AG04450 (cell line): Measurements from ENCODE around the gene SPECC1L. TPM values are rescaled to one million over a fixed set of nuclear protein-coding genes. Genes with fewer than 3 reads are reported as not detected.

Experiments used
- CTCF ChIA-PET: fragments of 300-600, 350-600 bp; formaldehyde crosslinking; extraction: SDS; loops from one replicate; lab custom pipeline; 2022; ENCODE audit warnings: antibody characterized with exemption, inconsistent platforms; lab: Charles Lee
- POLR2A ChIA-PET: fragments of 350-600 bp; formaldehyde crosslinking; extraction: SDS; loops from one replicate; lab custom pipeline; 2021; ENCODE audit warnings: antibody characterized with exemption, inconsistent platforms; lab: Yijun Ruan, JAX
- DNase-seq: peaks from one replicate; pipeline ENCODE4 v3.0.0-alpha.2; 2011; ENCODE audit warnings: low read depth, low spot score
- H3K27ac ChIP-seq: one replicate; pipeline ENCODE4 v1.5.1; 2012; ENCODE audit warnings: low read depth, low read length, control low read depth
- H3K27me3 ChIP-seq: one replicate; pipeline ENCODE4 v1.6.0; 2012; ENCODE audit warnings: low read length; ENCODE audit not compliant: control insufficient read depth, insufficient read depth
- H3K4me3 ChIP-seq: 2 replicates; pipeline ENCODE4 v1.5.1; 2011; ENCODE audit warnings: mild to moderate bottlenecking, low read depth, low read length, control low read depth
- H3K9me3 ChIP-seq: 2 replicates; pipeline ENCODE4 v1.5.1; 2012; ENCODE audit warnings: low read length; ENCODE audit not compliant: control insufficient read depth, insufficient read depth
- polyA plus RNA-seq: library from polyadenylated mRNA; depleted of rRNA; stranded (reverse); fragments of >200 nt; gene quantifications from 2 replicates; pipeline ENCODE4 v1.2.3, GENCODE V29; 2011
- TF ChIP-seq, protein P1 (sequence below): IDR thresholded peaks from 2 replicates; pipeline ENCODE4 v1.5.1; 2011; ENCODE audit warnings: low read depth, low read length, control low read depth, inconsistent platforms

SPECC1L gene
- polyA plus RNA-seq, 1 experiment, result 36.4 TPM

DNA sequence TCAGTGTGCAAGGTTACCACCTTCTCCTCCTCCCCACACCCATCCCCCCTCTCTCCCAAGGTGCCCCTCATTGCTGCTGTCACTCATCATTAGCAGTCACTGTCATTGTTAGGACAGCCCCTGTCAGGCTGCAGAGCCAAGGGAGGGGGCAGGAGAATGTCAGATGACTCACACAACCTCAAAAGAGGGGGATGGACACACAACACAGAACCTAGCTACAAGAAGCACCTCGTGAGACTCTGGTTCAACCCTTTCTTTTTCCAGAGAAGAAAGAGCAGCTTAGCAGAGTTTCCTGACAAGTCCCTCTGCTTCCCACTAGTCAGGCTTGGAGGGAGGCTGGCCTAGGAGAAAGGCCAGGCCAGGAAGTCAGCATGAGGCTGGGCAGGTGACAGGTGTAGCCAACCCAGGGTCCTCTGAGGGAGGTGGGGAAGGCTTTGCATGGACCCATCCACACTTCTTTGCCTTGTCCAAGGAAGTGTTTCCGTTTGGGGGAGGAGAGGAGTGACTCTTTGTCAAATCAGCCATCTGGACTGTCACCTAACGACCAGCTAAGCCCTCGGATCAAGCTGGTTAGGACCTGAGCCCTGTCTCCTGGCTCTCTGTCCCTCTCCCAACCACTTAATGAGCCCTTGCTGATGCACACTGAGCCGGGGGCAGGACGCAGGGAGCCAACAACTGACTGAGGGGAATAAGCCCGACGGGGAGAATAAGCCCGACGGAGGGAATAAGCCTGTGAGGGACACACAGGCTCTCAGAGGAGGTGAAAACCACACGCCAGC is 175.0 kb downstream of the SPECC1L start:
- no peak overlapping the region for H3K27ac ChIP-seq
- H3K4me3 ChIP-seq, result no peak overlapping the region
- DNase-seq, result no peak
- no peaks in the 10 kb centered on the region for H3K27me3 ChIP-seq
- ChIA-PET CTCF (no interaction called here), POLR2A (no interaction called here)
- TF ChIP-seq, protein P1, sequence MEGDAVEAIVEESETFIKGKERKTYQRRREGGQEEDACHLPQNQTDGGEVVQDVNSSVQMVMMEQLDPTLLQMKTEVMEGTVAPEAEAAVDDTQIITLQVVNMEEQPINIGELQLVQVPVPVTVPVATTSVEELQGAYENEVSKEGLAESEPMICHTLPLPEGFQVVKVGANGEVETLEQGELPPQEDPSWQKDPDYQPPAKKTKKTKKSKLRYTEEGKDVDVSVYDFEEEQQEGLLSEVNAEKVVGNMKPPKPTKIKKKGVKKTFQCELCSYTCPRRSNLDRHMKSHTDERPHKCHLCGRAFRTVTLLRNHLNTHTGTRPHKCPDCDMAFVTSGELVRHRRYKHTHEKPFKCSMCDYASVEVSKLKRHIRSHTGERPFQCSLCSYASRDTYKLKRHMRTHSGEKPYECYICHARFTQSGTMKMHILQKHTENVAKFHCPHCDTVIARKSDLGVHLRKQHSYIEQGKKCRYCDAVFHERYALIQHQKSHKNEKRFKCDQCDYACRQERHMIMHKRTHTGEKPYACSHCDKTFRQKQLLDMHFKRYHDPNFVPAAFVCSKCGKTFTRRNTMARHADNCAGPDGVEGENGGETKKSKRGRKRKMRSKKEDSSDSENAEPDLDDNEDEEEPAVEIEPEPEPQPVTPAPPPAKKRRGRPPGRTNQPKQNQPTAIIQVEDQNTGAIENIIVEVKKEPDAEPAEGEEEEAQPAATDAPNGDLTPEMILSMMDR, result no peak
- H3K9me3 ChIP-seq, result no peaks in the 10 kb centered on the region; the same call in 1 of the 2 replicates

DNA sequence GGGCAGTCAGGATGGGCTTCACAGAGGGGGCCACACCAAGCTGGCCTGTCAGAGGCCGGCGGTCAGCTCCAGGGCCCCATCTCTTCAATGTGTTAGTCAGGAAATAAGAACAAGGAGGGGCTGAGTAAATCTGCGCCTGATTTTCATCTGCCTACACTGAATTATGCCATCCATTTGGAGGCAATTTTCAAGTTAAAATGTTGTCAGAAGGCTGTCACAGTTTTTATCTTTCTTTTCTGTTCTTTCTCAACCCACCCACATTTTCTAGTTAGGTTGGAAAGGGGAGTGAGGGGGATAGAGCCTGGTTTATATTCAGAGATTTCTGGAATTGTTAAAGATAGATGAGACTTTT is 175.6 kb downstream of the SPECC1L start:
- CTCF ChIA-PET, result no interaction called here

DNA sequence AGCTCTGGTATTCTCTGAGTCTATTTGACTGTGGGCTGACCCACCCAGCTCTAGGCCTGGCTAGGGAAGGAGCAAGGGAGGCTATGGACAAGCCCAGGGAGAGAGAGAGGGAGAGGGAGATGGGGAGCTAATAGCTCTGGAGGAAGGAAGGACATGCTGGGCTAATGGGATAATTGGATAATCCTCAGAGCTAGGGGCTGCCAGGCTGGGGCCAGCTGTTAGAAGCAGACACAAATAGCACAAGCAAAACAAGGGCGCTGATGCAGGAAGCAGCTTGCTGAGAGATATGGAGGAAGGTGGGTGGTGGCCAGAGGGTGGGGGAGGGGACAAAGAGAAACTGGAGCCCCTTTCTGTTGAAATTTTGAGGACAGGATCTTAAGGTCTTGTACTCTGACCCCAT is 180.0 kb downstream of the SPECC1L start:
- Histone ChIP-seq H3K27me3 (peaks cover 2% of the 10 kb centered on the region), H3K9me3 (no peaks in the 10 kb centered on the region), H3K27ac (no peak overlapping the region), H3K4me3 (no peak overlapping the region)
- CTCF ChIA-PET, result interaction anchor here (0.8 kb wide), 1 partner anchor 60 kb away, joined by 5 read pairs; no protein-coding TSS in a partner anchor
- POLR2A ChIA-PET, result no interaction called here
- TF ChIP-seq, protein P1, result no peak
- no peak for DNase-seq

More for the DNA sequence above, 175.6 kb downstream of the SPECC1L start:
- no peak overlapping the region for H3K4me3 ChIP-seq
- no peak overlapping the region for H3K27ac ChIP-seq
- H3K27me3 ChIP-seq, result no peaks in the 10 kb centered on the region
- H3K9me3 ChIP-seq, result no peaks in the 10 kb centered on the region; the same call in 1 of the 2 replicates
- DNase-seq, result no peak
- TF ChIP-seq, protein P1, result no peak
- POLR2A ChIA-PET, result no interaction called here

- ChIA-PET CTCF (no interaction called here), POLR2A (no interaction called here)
- TF ChIP-seq, protein P1, result no peak
- Histone ChIP-seq H3K27ac (no peak overlapping the region), H3K4me3 (no peak overlapping the region), H3K27me3 (peaks cover 2% of the 10 kb centered on the region), H3K9me3 (no peaks in the 10 kb centered on the region)
- no peak for DNase-seq
Measured at GRCh38 chr22:24451162-24451561, 180.5 kb downstream of the SPECC1L start.

GRCh38 chr22:24453853-24454252 is 183.2 kb downstream of the SPECC1L start:
- POLR2A ChIA-PET, result no interaction called here
- no peak overlapping the region for H3K4me3 ChIP-seq
- CTCF ChIA-PET, result no interaction called here
- DNase-seq, result no peak
- no peak overlapping the region for H3K27ac ChIP-seq
- H3K27me3 ChIP-seq, result peaks cover 2% of the 10 kb centered on the region
- H3K9me3 ChIP-seq, result no peaks in the 10 kb centered on the region
- TF ChIP-seq, protein P1, result no peak
